SHP77 (cell line): ENCODE measurements around the gene ITGB3.
A peak's percentile ranks its signal among the peaks of the same experiment; 100 is the strongest.
"Not testable (repeated sequence)": the region's sequence is repeated elsewhere in the genome, so short reads cannot be mapped to it uniquely, and the experiment has no call there.

ENCODE experiments used
- DNase-seq, 2 experiments: peaks; one replicate each; lab custom pipeline; 2025; lab: John Stamatoyannopoulos, UW

Gene ITGB3

GRCh38 chr17:47244697-47245096 lies 8.9 kb upstream of the ITGB3 start:
- DNase-seq = no peak

GRCh38 chr17:47246120-47246519 lies 7.5 kb upstream of the ITGB3 start:
- DNase-seq = no peak

- no peak for DNase-seq
Observed at GRCh38 chr17:47250855-47251254, 2.8 kb upstream of the ITGB3 start.

DNA sequence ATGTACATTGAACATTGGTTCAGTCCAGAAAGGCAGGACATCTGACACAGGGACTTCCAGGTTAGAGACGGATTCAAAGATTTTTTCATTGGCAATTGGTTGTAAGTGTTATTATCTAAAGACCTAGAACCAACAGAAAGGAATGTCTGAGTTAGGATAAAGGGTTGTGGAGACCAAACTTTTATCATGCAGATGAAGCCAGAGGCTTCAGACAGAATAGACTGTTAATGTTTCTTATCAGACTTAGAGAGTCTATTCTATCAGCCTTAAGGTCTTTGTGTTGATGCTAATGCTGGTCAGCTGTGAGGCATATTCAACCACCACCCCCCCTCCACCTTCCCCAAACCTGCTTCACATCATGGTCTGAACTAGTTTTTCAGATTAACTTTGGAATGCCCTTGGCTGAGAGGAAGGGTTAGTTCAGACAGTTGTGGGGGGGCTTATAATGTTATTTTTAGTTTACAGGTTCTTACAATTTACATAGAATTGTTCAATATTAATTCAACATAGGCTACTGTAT lies 2.1 kb upstream of the ITGB3 start:
- no peak for DNase-seq

- DNase-seq = no peak
Observed at GRCh38 chr17:47252209-47252608, 1.4 kb upstream of the ITGB3 start.

DNA sequence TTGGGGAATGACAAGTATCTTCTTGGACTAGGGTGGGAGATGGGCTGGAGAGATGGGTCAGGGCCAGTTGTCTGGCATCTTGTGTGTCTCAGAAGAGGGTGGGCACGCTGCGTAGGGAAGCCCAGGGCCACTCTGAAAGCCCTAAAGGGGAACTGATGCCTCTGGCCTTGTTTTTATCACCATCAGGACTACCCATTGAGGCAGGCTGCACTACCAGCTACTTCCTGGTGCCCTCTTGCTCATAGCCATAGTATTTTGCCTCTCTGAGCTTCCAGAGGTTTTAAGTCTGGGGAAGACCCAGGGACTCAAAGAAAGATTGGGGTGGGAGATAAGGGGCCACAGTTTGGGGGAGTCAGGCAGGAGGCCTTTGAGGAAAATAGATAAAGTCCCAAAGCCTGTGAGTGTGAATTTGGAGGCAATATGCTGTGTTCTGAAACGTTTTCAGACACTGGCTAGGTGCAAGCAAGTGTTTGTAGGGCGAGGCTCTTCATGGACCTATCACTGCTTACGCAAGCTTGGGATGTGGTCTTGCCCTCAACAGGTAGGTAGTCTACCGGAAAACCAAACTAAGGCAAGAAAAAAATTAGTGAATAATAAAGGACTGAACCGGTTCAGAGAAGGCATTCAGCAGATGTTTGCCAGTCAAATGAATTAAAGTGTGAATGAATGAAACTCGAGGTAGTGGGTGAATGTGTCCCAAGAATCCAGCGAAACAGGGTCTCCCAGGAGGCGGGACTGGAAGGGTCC lies 688 bp upstream of the ITGB3 start:
- DNase-seq = no peak

DNA sequence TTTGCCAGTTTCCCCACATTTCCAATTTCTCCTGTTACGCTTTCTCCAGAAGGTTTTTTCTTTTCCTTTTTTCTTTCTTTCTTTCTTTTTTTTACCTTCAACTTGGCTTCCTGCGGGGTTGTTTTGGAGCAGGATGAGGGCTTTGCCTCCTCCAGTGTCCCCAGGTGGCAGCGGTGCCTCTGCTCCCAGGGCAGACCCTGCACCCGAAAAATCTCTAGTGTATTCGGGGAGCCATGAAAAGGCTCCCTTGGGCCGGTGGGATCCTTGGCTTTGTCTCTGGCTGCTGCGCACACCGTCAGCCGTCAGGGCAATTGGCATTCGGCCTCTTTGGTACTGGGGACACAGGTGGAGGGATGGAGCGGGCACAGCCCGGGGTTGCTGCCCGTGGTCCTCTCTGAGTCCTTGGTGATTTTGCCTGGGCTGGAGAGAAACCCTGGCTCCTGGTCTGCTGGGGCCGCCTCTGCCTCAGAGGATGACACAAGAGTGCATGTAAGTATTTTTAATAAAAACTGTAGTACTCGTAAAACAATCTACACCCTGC lies 846 bp downstream of the ITGB3 start:
- no peak for DNase-seq

GRCh38 chr17:47257651-47258339 lies 4.2 kb downstream of the ITGB3 start:
- DNase-seq = no peak

DNA sequence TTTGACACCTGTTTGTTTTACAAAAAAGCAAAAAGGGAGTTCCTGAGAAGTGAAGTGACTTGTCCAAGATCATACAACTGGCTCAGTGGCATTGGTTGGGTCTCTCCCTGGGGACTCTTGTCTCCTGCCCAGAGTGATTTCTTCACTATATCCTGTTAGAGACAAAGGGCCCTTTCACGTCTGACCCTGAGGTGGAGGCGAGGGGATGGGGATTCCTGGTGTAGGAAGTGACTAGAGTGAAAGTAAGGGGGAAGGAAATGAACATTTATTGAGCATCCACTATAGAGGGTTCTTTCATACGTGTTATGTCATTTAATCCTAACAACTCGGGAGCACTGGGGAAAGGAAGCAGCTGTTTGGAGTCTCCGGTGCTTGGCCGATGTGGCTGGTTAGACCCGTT lies 9.0 kb downstream of the ITGB3 start:
- DNase-seq = no peak

DNA sequence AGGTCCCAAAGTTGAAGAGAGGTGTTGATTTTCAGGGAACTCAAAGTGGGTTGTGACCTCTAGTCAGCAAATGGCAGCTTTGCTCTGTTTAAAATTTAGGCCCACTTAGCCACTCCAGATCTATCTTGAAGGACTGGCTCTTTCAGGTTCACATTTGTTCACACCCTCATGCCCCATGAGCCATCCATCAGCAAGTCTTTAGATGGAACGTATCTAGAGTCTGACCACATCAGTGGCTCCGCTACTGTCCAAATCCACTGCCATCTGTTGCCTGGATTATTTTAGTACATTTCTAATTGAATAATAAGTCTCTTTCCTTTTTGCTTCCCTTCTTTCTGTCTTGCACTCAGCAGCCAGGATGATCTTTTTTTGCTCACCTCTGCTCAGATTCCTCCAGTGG lies 10.5 kb downstream of the ITGB3 start:
- no peak for DNase-seq

GRCh38 chr17:47265983-47266541 lies 12.4 kb downstream of the ITGB3 start:
- DNase-seq = no peak

DNA sequence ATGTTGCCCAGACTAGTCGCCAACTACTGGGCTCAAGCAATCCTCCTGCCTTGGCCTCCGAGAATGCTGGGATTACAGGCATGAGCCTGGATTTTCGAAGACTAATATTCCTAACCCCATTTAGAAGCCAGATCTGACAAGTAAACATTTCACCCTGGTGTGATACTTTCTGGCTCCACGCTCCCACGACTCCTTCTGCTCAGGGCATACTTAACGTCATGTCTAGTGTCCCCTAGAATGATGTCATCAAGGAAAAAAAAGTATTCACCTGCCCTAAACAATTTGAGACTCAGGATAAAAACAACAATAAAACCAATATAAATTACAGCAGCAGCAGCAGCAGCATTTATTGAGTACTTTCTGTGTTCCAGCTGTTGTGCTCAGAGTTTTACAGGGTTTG lies 13.2 kb downstream of the ITGB3 start:
- DNase-seq = no peak

GRCh38 chr17:47267354-47267828 lies 13.8 kb downstream of the ITGB3 start:
- no peak for DNase-seq

- not testable (repeated sequence) for DNase-seq
Observed at GRCh38 chr17:47268964-47269363, 15.3 kb downstream of the ITGB3 start.

DNA sequence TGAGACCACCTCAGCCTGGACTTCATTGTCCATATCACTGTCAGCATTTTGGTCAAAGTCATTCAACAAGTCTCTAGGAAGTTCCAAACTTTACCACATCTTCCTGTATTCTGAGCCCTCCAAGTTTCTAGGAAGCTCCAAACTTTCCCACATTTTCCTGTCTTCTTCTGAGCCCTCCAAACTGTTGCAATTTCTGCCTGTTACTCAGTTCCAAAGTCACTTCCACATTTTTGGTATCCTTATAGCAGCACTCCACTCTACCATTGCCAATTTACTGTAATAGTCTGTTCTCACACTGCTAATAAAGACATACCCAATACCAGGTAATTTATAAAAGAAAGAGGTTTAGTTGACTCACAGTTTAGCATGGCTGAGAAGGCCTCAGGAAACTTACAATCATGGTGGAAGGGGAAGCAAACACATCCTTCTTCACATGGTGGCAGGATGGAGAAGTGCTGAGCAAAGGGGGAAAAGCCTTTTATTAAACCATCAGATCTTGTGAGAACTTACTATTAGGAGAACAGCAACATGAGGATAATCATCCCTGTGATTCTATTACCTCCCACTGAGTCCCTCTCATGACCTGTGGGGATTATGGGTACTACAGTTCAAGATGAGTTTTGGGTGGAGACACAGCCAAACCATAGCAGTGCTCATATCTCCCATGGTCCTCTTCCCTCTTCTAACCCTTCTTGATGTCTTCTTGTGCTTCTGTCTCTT lies 16.1 kb downstream of the ITGB3 start:
- not testable (repeated sequence) for DNase-seq

DNA sequence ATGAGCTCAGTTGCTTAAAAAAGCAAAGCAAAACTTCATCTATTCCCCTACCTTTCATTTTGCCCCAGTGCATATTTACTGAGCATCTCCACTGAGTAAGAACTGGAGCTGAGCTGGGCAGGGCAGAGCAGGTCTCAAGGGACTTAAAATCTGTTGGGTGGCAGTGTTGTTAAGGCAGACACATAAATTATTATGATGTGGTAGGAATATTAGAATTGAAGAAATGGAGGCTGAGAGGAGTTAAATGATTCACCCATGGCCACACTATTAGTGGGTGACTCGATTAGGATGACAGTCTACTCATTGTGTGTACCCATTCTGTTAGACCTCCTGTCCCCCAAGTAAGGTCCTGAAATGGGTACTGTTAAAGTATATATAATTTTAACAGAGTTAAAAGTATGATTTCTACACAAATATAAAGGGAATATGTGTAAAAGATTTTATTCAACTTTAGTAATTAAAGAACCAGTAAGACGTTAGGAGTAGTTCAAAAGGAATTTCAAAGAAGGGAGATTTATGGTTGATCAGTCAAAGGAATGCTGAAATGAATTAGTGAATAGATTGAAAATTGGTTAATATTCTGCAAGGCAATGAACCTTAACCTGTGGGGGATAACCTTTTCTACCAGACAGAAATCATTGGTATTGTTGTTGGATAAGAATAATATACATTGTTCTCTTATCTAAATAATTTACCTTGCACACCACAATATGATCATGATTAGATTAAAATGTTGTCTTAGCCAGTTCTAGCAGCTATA lies 17.5 kb downstream of the ITGB3 start:
- no peak for DNase-seq

DNA sequence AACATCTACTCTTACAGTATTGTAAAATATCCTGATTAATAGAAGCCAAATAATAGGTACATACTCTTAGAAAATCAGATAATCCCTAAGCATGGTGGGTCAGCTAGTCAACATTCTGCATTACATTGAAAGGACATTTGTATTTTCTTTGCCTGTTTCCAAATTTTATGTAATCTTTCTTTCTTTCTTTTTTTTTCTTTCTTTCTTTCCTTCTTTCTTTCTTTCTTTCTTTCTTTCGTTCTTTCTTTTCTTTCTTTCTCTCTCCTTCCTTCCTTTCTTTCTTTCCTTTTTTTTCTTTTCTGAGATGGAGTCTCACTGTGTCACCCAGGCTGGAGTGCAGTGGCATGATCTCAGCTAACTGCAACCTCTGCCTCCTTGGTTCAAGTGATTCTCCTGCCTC lies 18.9 kb downstream of the ITGB3 start:
- no peak for DNase-seq

DNA sequence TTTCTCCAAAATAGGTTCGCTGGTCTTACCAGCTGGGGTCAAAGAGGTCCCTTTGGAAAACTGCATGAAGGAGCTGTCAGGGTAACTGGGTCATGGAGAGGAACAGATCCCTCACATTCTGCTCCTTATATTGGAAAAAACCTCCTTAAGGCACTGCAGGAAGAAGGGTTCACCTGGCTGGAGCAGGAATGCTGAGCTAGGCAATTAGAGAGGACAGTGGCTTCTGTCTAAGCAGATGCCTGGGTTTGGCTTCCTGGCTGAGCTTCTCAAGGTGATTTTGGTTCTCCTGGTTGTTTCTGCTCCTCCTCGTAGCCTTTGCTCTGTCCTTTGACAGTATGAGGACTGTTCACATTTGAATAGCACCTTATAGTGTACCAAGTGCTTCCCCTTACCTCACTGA lies 19.6 kb downstream of the ITGB3 start:
- DNase-seq = no peak

DNA sequence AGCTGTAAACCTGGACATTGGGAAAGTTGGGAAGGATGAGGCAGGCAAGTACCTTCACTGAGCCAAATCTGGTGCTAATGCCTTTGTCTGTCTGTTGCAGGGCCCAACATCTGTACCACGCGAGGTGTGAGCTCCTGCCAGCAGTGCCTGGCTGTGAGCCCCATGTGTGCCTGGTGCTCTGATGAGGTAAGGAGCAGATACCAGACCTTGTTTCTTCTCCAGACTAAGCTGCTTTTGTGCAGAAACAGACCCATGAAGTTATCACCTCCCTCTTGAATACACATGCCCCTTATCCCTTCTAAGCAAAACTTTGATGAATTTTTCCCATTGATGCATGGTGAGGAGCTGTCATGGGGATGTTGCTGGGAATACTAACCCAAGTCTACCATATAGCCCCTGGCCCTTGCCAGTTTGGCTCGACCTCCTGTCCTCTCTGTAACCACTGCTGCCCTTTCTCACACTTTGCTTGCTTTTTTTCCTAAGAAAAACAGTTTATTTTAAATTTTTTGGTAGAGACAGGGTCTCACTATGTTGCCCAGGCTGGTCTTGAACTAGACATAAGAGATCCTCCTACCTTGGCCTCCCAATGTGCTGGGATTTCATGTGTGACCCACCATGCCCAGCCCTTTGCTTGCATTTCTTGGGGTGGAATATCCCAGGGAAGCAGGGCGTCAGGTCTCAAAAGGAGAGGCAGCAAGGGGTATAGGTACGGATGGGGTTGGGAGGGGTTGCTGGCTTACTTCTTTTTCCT lies 20.9 kb downstream of the ITGB3 start:
- no peak for DNase-seq

GRCh38 chr17:47275245-47275984 lies 21.8 kb downstream of the ITGB3 start:
- peak in 1 of 2 experiments; percentile 16 for DNase-seq
